ENCODE data around the gene DYNLT4.
"Not testable (repeated sequence)": the region's sequence is repeated elsewhere in the genome, so short reads cannot be mapped to it uniquely, and the experiment has no call there.

Gene DYNLT4

DNA sequence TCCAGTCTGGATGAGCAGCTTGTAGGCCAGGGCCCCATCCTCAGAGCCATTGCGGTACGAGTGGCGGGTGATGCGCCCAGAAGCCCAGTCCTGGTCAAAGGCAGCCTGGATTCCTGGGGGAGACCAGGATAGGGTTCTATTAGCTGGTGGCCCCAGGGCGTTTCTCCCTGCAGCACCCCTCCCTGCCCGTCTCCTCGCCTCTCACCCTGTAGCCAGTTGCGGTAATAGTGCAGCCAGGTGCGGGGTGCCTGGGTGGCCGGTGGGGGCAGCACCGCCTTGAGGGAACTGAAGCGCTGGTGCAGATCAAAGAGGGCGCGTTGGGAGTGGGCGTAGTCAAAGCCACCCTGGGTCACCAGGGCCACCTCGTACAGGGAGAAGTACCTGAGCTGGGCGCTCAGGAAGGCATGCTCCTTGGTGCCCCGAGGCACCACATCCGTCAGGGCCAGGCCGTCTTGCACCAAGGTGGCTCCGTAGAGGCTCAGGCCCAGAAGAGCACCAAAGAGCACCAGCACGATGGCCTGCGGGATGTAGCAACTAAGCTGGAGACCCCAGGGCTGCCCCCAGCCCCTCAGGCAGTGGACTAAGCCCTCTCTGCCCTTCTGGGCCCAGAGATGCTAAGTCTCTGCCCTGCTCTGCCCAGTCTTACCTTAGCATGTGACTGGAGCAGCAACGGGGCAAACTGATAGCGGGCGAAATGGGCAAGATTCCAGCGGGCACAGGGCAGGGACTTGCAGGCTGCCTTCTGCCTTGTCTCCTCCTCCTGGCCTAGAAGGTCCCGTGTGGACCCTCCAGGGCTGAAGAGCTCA is 20.2 kb upstream of the DYNLT4 start:
- Histone ChIP-seq H4K20me1 (ENCODE audit: insufficient read depth, low read length) (no peaks in the 10 kb centered on the region), H3K27me3 (ENCODE audit: low read depth, low read length) (no peaks in the 10 kb centered on the region), H3K36me3 (replicated peaks; ENCODE audit: low read depth, low read length) (no peaks in the 10 kb centered on the region), H3K4me2 (ENCODE audit: low read length) (no peak overlapping the region), H3K9ac (ENCODE audit: low read length) (no peak overlapping the region), H3K79me2 (ENCODE audit: low read length) (no peaks in the 10 kb centered on the region), H3K4me3 (ENCODE audit: low read length) (no peak overlapping the region), H3K9me3 (ENCODE audit: insufficient read depth, low read length) (no peaks in the 10 kb centered on the region), H3K4me1 (ENCODE audit: low read length) (no peaks in the 10 kb centered on the region), H3K27ac (ENCODE audit: low read length) (no peak overlapping the region), H2AFZ (ENCODE audit: low read depth, low read length) (no peak overlapping the region)
- TF ChIP-seq, protein P1, sequence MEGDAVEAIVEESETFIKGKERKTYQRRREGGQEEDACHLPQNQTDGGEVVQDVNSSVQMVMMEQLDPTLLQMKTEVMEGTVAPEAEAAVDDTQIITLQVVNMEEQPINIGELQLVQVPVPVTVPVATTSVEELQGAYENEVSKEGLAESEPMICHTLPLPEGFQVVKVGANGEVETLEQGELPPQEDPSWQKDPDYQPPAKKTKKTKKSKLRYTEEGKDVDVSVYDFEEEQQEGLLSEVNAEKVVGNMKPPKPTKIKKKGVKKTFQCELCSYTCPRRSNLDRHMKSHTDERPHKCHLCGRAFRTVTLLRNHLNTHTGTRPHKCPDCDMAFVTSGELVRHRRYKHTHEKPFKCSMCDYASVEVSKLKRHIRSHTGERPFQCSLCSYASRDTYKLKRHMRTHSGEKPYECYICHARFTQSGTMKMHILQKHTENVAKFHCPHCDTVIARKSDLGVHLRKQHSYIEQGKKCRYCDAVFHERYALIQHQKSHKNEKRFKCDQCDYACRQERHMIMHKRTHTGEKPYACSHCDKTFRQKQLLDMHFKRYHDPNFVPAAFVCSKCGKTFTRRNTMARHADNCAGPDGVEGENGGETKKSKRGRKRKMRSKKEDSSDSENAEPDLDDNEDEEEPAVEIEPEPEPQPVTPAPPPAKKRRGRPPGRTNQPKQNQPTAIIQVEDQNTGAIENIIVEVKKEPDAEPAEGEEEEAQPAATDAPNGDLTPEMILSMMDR (IDR thresholded peaks at IDR 0.05; ENCODE audit: low read depth, low read length) = no peak
- no peak for TF ChIP-seq EZH2phosphoT487 (IDR thresholded peaks at IDR 0.05; ENCODE audit: low read depth)

DNA sequence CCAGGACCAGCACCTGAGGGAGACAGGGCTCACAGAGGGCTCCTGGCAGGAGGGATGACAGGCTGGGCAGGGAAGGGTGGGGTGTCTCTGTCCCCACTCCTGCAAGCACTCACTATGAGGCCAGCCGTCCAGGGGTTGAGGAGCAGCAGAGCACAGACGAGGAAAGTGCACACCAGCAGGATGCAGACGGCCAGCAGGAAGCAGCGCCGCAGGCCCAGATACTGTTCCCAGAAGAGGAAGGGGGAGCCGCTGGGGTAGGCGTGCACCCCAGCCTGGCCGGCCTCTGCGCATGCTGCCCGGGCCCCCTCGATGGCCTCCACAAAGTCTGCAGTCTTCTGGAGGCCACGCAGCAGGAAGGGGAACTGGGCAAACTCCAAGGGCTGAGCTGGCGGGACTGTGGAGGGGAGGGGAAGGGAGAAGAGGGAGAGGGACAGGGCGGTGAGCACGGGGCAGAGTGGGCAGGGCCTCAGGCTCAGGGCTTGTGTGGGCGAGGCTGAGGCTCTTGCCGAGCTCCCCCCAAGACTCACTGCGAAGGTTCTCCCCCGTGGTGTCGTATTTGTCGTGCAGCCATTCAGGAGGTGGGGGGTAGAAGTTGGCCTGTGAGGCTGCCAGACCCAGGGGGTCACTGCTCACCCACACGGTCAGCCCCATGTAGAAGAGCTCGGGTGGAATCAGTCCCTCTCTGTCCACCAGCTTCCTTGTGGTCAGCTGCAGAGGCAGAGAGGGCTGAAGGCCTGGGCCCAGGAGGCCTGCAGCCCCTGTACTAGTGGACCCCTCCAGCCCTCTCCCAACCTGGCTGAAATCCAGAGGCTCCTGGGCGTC is 19.4 kb upstream of the DYNLT4 start:
- Histone ChIP-seq H4K20me1 (ENCODE audit: insufficient read depth, low read length) (no peaks in the 10 kb centered on the region), H3K9me3 (ENCODE audit: insufficient read depth, low read length) (no peaks in the 10 kb centered on the region), H3K36me3 (replicated peaks; ENCODE audit: low read depth, low read length) (no peaks in the 10 kb centered on the region), H3K27me3 (ENCODE audit: low read depth, low read length) (no peaks in the 10 kb centered on the region), H3K79me2 (ENCODE audit: low read length) (no peaks in the 10 kb centered on the region), H3K4me2 (ENCODE audit: low read length) (no peak overlapping the region), H3K27ac (ENCODE audit: low read length) (no peak overlapping the region), H3K4me3 (ENCODE audit: low read length) (no peak overlapping the region), H3K9ac (ENCODE audit: low read length) (no peak overlapping the region), H2AFZ (ENCODE audit: low read depth, low read length) (no peak overlapping the region), H3K4me1 (ENCODE audit: low read length) (no peaks in the 10 kb centered on the region)
- no peak for TF ChIP-seq EZH2phosphoT487 (IDR thresholded peaks at IDR 0.05; ENCODE audit: low read depth)
- TF ChIP-seq, protein P1 (IDR thresholded peaks at IDR 0.05; ENCODE audit: low read depth, low read length) = no peak

DNA sequence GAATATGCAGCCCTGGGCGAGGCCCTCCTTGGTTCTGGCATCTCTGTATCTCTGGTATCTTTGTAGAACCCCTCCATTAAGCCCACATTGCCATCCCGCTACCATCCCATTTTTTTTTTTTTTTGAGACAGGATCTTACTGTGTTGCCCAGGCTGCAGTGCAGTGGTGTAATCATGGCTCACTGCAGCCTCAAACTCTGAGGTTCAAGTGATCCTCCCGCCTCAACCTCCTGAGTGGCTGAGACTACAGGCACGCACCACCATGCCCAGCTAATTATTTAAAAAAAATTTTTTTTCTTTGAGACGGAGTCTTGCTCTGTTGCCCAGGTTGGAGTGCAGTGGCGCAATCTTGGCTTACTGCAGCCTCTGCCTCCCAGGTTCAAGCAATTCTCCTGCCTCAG is 17.2 kb upstream of the DYNLT4 start:
- not testable (repeated sequence) for H4K20me1 ChIP-seq (ENCODE audit: insufficient read depth, low read length); H3K27me3 ChIP-seq (ENCODE audit: low read depth, low read length); H3K36me3 ChIP-seq (replicated peaks; ENCODE audit: low read depth, low read length); H3K9me3 ChIP-seq (ENCODE audit: insufficient read depth, low read length); H3K9ac ChIP-seq (ENCODE audit: low read length); H2AFZ ChIP-seq (ENCODE audit: low read depth, low read length); H3K4me3 ChIP-seq (ENCODE audit: low read length); H3K27ac ChIP-seq (ENCODE audit: low read length); H3K4me2 ChIP-seq (ENCODE audit: low read length); H3K4me1 ChIP-seq (ENCODE audit: low read length); H3K79me2 ChIP-seq (ENCODE audit: low read length)

DNA sequence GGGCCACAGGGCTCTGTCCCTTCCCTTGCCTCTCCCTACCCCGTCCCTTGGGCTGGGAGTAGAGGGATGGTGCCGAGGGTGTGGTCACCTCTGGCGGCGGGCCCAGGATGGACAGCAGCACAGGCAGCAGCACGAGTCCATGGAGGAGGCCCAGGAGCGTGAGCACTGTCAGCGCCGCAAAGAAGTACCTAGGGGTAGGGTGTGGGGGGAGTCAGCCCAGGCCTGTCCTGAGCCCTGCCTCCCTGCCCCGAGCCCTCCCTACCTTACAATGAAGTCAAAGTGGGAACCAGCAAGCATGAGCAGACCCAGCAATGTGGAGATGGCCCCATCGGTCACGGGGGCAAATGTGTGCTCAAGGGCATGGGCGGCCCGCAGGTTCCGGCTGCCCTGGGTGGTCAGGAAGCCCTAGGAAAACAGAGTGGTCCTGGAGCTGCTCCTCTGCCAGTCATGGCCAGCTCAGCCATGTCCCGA is 15.9 kb upstream of the DYNLT4 start:
- no peak overlapping the region for H2AFZ ChIP-seq (ENCODE audit: low read depth, low read length)
- H3K9ac ChIP-seq (ENCODE audit: low read length) = no peak overlapping the region
- peaks cover 3% of the 10 kb centered on the region for H3K36me3 ChIP-seq (replicated peaks; ENCODE audit: low read depth, low read length)
- H3K9me3 ChIP-seq (ENCODE audit: insufficient read depth, low read length) = no peaks in the 10 kb centered on the region
- peaks cover 19% of the 10 kb centered on the region for H3K4me1 ChIP-seq (ENCODE audit: low read length)
- H3K4me3 ChIP-seq (ENCODE audit: low read length) = no peak overlapping the region
- H3K27ac ChIP-seq (ENCODE audit: low read length) = no peak overlapping the region
- no peaks in the 10 kb centered on the region for H3K27me3 ChIP-seq (ENCODE audit: low read depth, low read length)
- TF ChIP-seq EZH2phosphoT487 (IDR thresholded peaks at IDR 0.05; ENCODE audit: low read depth) = no peak
- TF ChIP-seq, protein P1 (IDR thresholded peaks at IDR 0.05; ENCODE audit: low read depth, low read length) = no peak
- H3K4me2 ChIP-seq (ENCODE audit: low read length) = no peak overlapping the region
- no peaks in the 10 kb centered on the region for H3K79me2 ChIP-seq (ENCODE audit: low read length)
- H4K20me1 ChIP-seq (ENCODE audit: insufficient read depth, low read length) = no peaks in the 10 kb centered on the region
